Dermis microvascular lymphatic vessel endothelial cell (primary cell): Measurements from ENCODE around the gene MEGF11. TPM values are rescaled to one million over a fixed set of nuclear protein-coding genes. Genes with fewer than 3 reads are reported as not detected.
"Not testable (repeated sequence)": the region's sequence is repeated elsewhere in the genome, so short reads cannot be mapped to it uniquely, and the experiment has no call there.

Source experiments
- DNase-seq, 2 donors: peaks; one replicate each; pipeline versions ENCODE4 v3.0.0 to v3.0.0-alpha.2; 2010; ENCODE audit warnings: low read depth in 2 of 2
- total RNA-seq: library from RNA; depleted of rRNA; stranded (reverse); fragments of >200 nt; gene quantifications from 2 replicates; pipeline ENCODE4 v1.2.1, GENCODE V29; 2014

The MEGF11 gene
- total RNA-seq, 1 donor from 2014 or later: not detected

- DNase-seq: no peak
These were observed 245.8 kb downstream of the MEGF11 start for GRCh38 chr15:66007663-66008262.

GRCh38 chr15:66006986-66007385 lies 246.6 kb downstream of the MEGF11 start:
- DNase-seq: no peak

- peak; percentile 7 to 33 for DNase-seq
These were observed 248.8 kb downstream of the MEGF11 start for GRCh38 chr15:66004618-66005262.

- DNase-seq: not testable (repeated sequence)
These were observed 250.4 kb downstream of the MEGF11 start for GRCh38 chr15:66003129-66003528.

GRCh38 chr15:66001717-66002426 lies 251.7 kb downstream of the MEGF11 start:
- DNase-seq: no peak

GRCh38 chr15:66001042-66001441 lies 252.5 kb downstream of the MEGF11 start:
- no peak for DNase-seq

GRCh38 chr15:65998486-65998885 lies 255.1 kb downstream of the MEGF11 start:
- no peak for DNase-seq

GRCh38 chr15:65996901-65997300 lies 256.6 kb downstream of the MEGF11 start:
- no peak for DNase-seq

GRCh38 chr15:65994832-65995231 lies 258.7 kb downstream of the MEGF11 start:
- no peak for DNase-seq

- DNase-seq: no peak
These were observed 259.8 kb downstream of the MEGF11 start for GRCh38 chr15:65993762-65994161.

- no peak for DNase-seq
These were observed 260.3 kb downstream of the MEGF11 start for GRCh38 chr15:65993236-65993635.

- DNase-seq: no peak
These were observed 261.6 kb downstream of the MEGF11 start for GRCh38 chr15:65991721-65992483.

GRCh38 chr15:65990298-65990981 lies 263.1 kb downstream of the MEGF11 start:
- DNase-seq: no peak

- DNase-seq: no peak
These were observed 266.4 kb downstream of the MEGF11 start for GRCh38 chr15:65987100-65987499.

- DNase-seq: no peak
These were observed 267.1 kb downstream of the MEGF11 start for GRCh38 chr15:65986416-65986815.

- DNase-seq: no peak
These were observed 268.2 kb downstream of the MEGF11 start for GRCh38 chr15:65985387-65985786.

- DNase-seq: no peak
These were observed 270.8 kb downstream of the MEGF11 start for GRCh38 chr15:65982627-65983322.

GRCh38 chr15:65981837-65982626 lies 271.5 kb downstream of the MEGF11 start:
- no peak for DNase-seq

- peak; percentile 7 to 59 for DNase-seq
These were observed 272.6 kb downstream of the MEGF11 start for GRCh38 chr15:65980824-65981456.

GRCh38 chr15:65979837-65980236 lies 273.7 kb downstream of the MEGF11 start:
- DNase-seq: no peak
